HCT116 (cell line): Measurements from ENCODE around the gene DCK. TPM values are rescaled to one million over a fixed set of nuclear protein-coding genes. Genes with fewer than 3 reads are reported as not detected.

Experiments used
- ATAC-seq: fragments of 200-7000 bp; cut with Tn5 transposase; 2 replicates; pipeline ENCODE4 v1.9.1; 2020; ENCODE audit warnings: mild to moderate bottlenecking, moderate library complexity
- BruUV-seq: library from RNA; stranded (reverse); fragments of 400-500 nt; replicated peaks from 2 replicates; lab custom pipeline; 2021; lab: Mats Ljungman, UMichigan
- CTCF ChIA-PET: fragments of 300-600 bp; sonication (Branson Sonifier 250); formaldehyde crosslinking; loops from one replicate; lab custom pipeline; 2021; ENCODE audit warnings: antibody characterized with exemption; lab: Charles Lee
- POLR2A ChIA-PET: fragments of 300-600, 350-600 bp; sonication (Branson Sonifier 250); formaldehyde crosslinking; loops from one replicate; lab custom pipeline; 2021; ENCODE audit warnings: antibody characterized with exemption; lab: Charles Lee
- RAD21 ChIA-PET, 2 experiments: fragments of 300-600 bp; sonication (Branson Sonifier 250); formaldehyde crosslinking; loops; one replicate each; lab custom pipeline; 2023; ENCODE audit warnings: low total read pairs in 2 of 2; ENCODE audit not compliant: uncharacterized antibody in 2 of 2, unreplicated experiment in 2 of 2, low non-redundant PET in 1 of 2; lab: Charles Lee
- DNase-seq: peaks from one replicate; pipeline ENCODE4 v3.0.0-alpha.2; 2010; ENCODE audit warnings: low read depth, low spot score
- H2AFZ ChIP-seq: fragments of 200-600 bp; shearing (Covaris generic), sonication (generic); 2 replicates; pipeline ENCODE4 v1.6.1; 2017; ENCODE audit warnings: low read depth, mixed run types, mixed read lengths, antibody characterized with exemption, low read length; ENCODE audit not compliant: poor library complexity, severe bottlenecking
- H3K27ac ChIP-seq: 2 replicates; pipeline ENCODE4 v1.5.1; 2012; ENCODE audit warnings: low read depth, low read length
- H3K27me3 ChIP-seq: fragments of 200-600 bp; sonication (generic); 2 replicates; pipeline ENCODE4 v1.6.1; 2016; ENCODE audit warnings: mixed run types, low read length, mixed read lengths; ENCODE audit not compliant: insufficient read depth
- H3K36me3 ChIP-seq, 2 experiments: fragments of 200-500 bp in 1 of 2; fragments of 200-600 bp in 1 of 2; sonication (Bioruptor generic) in 1 of 2; sonication (generic) in 1 of 2; 2 replicates each; pipeline versions ENCODE4 v1.5.1 to v1.6.1; 2014 to 2016; ENCODE audit warnings: low read length in 2 of 2, inconsistent platforms in 1 of 2, mixed read lengths in 1 of 2, mixed run types in 1 of 2; ENCODE audit not compliant: insufficient read depth in 2 of 2, control insufficient read depth in 1 of 2
- H3K4me1 ChIP-seq, 2 experiments: fragments of 200-600 bp in 1 of 2; sonication (generic) in 1 of 2; 2 replicates each; pipeline versions ENCODE4 v1.5.1 to v1.6.1; 2012 to 2017; ENCODE audit warnings: low read length in 2 of 2, inconsistent platforms in 1 of 2, mild to moderate bottlenecking in 1 of 2, mixed read lengths in 1 of 2, mixed run types in 1 of 2, moderate library complexity in 1 of 2; ENCODE audit not compliant: insufficient read depth in 2 of 2, control insufficient read depth in 1 of 2
- H3K4me2 ChIP-seq: fragments of 200-600 bp; sonication (generic); 2 replicates; pipeline ENCODE4 v1.6.1; 2017; ENCODE audit warnings: mixed run types, low read length, mixed read lengths
- H3K4me3 ChIP-seq, 2 experiments: fragments of 200-600 bp in 1 of 2; sonication (generic) in 1 of 2; replicated peaks in 1 of 2; 2 replicates each; pipeline ENCODE4 v1.5.1; 2011 to 2016; ENCODE audit warnings: low read length in 2 of 2, control low read depth in 1 of 2, low read depth in 1 of 2, mild to moderate bottlenecking in 1 of 2, mixed read lengths in 1 of 2, mixed run types in 1 of 2
- H3K79me2 ChIP-seq: fragments of 200-600 bp; sonication (generic); 2 replicates; pipeline ENCODE4 v1.6.1; 2017; ENCODE audit warnings: mild to moderate bottlenecking, mixed run types, low read length, moderate library complexity, mixed read lengths; ENCODE audit not compliant: insufficient read depth
- H3K9ac ChIP-seq: fragments of 200-600 bp; sonication (generic); 2 replicates; pipeline ENCODE4 v1.6.1; 2016; ENCODE audit warnings: low read length, mixed read lengths
- H3K9me2 ChIP-seq: fragments of 200-600 bp; sonication (generic), shearing (Covaris generic); 2 replicates; pipeline ENCODE4 v1.6.1; 2017; ENCODE audit warnings: mixed run types, mild to moderate bottlenecking, moderate library complexity; ENCODE audit not compliant: insufficient read depth
- H3K9me3 ChIP-seq, 2 experiments: fragments of 200-500 bp in 1 of 2; fragments of 200-600 bp in 1 of 2; sonication (Bioruptor generic) in 1 of 2; sonication (generic) in 1 of 2; 2 replicates each; pipeline ENCODE4 v1.6.1; 2014 to 2017; ENCODE audit warnings: low read length in 2 of 2, mixed read lengths in 2 of 2, inconsistent platforms in 1 of 2, low read depth in 1 of 2, mild to moderate bottlenecking in 1 of 2, mixed run types in 1 of 2, moderate library complexity in 1 of 2; ENCODE audit not compliant: control insufficient read depth in 1 of 2, insufficient read depth in 1 of 2
- H4K20me1 ChIP-seq: fragments of 200-600 bp; sonication (generic), shearing (Covaris generic); 2 replicates; pipeline ENCODE4 v1.6.1; 2017; ENCODE audit warnings: mixed run types, mild to moderate bottlenecking, moderate library complexity; ENCODE audit not compliant: insufficient read depth
- ATF3 ChIP-seq: IDR thresholded peaks from 2 replicates; pipeline ENCODE4 v1.6.1; 2012
- CBX3 ChIP-seq: IDR thresholded peaks from 2 replicates; pipeline ENCODE4 v1.6.1; 2012; ENCODE audit warnings: low read depth
- CTCF ChIP-seq, 3 experiments: fragments of 200-600 bp in 1 of 3; sonication (generic) in 1 of 3; IDR thresholded peaks in 2 of 3; conservative IDR thresholded peaks in 1 of 3; 2 replicates each; pipeline ENCODE4 v1.5.1; 2012 to 2017; ENCODE audit warnings: low read depth in 2 of 3, low read length in 2 of 3, antibody characterized with exemption in 1 of 3, borderline replicate concordance in 1 of 3, control low read depth in 1 of 3, mild to moderate bottlenecking in 1 of 3, mixed read lengths in 1 of 3, mixed run types in 1 of 3, moderate library complexity in 1 of 3; ENCODE audit not compliant: insufficient read depth in 1 of 3
- EGR1 ChIP-seq: IDR thresholded peaks from 2 replicates; pipeline ENCODE4 v1.6.1; 2012; ENCODE audit warnings: low read depth
- FOSL1 ChIP-seq: IDR thresholded peaks from 2 replicates; pipeline ENCODE4 v1.6.1; 2012; ENCODE audit warnings: low read depth
- MAX ChIP-seq: IDR thresholded peaks from 2 replicates; pipeline ENCODE4 v1.6.1; 2012
- POLR2A ChIP-seq: IDR thresholded peaks from 2 replicates; pipeline ENCODE4 v1.7.0; 2011; ENCODE audit warnings: borderline replicate concordance; ENCODE audit not compliant: insufficient read depth, insufficient read length; ENCODE audit errors: extremely low read depth
- RAD21 ChIP-seq: IDR thresholded peaks from 2 replicates; pipeline ENCODE4 v1.6.1; 2012; ENCODE audit warnings: low read depth, mild to moderate bottlenecking
- SIN3A ChIP-seq: IDR thresholded peaks from 2 replicates; pipeline ENCODE4 v1.6.1; 2012; ENCODE audit warnings: low read depth
- SRF ChIP-seq: IDR thresholded peaks from 2 replicates; pipeline ENCODE4 v1.6.1; 2012; ENCODE audit warnings: low read depth
- TCF7L2 ChIP-seq: IDR thresholded peaks from 2 replicates; pipeline ENCODE4 v1.7.0; 2011; ENCODE audit warnings: borderline replicate concordance, inconsistent platforms; ENCODE audit not compliant: insufficient read depth, insufficient read length; ENCODE audit errors: extremely low read depth
- YY1 ChIP-seq: IDR thresholded peaks from 2 replicates; pipeline ENCODE4 v1.6.1; 2011; ENCODE audit warnings: low read length, low read depth, moderate library complexity, mild to moderate bottlenecking; ENCODE audit not compliant: insufficient replicate concordance; ENCODE audit errors: extremely low read depth
- ZFX ChIP-seq: fragments of 450-650 bp; IDR thresholded peaks from 2 replicates; pipeline ENCODE4 v1.6.1; 2017
- intact Hi-C: fragments of 100-400 bp; cut with micrococcal nuclease; formaldehyde crosslinking; loops from 2 replicates; pipeline ENCODE4 v1.10.0; 2022
- total RNA-seq: library from RNA; stranded (reverse); gene quantifications from one replicate; pipeline ENCODE4 v1.2.1, GENCODE V29; 2021; ENCODE audit not compliant: unreplicated experiment
- TF ChIP-seq, protein P1 (sequence below): IDR thresholded peaks from 2 replicates; pipeline ENCODE4 v1.6.1; 2012; ENCODE audit warnings: low read depth

DCK gene
- total RNA-seq, 1 experiment from 2014 or later = 23.0 TPM

DNA sequence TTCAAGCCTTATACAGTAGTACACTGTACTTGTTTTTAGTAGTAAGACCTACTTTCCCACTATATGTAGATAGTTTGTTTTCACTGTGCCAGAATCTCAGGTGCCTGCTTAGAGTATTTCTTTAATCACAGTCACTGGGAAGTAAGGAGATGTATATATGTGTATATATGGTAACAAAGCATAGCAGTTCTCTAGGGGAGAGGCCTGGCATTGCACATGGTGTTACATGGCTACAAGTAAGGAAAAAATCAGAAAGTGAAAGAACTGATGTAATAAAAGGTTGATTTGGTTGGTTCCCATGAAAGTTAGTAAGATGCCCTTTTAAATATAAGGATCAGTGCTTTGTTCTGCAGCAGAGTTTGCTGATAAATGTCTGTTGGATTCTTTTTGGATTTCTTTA is 9.3 kb upstream of the DCK start:
- Histone ChIP-seq H3K79me2 (no peaks in the 10 kb centered on the region), H3K4me2 (no peak overlapping the region), H3K27me3 (no peaks in the 10 kb centered on the region), H3K4me3 (no peak overlapping the region), H3K27ac (no peak overlapping the region), H3K9me2 (no peaks in the 10 kb centered on the region), H3K9me3 (no peaks in the 10 kb centered on the region), H3K9ac (no peak overlapping the region), H3K36me3 (no peaks in the 10 kb centered on the region), H4K20me1 (no peaks in the 10 kb centered on the region), H2AFZ (no peak overlapping the region), H3K4me1 (no peaks in the 10 kb centered on the region)
- ChIA-PET RAD21 (no interaction called here), POLR2A (no interaction called here), CTCF (no interaction called here)
- DNase-seq (no peak), ATAC-seq (no peak)
- TF ChIP-seq CTCF (IDR thresholded peaks at IDR 0.05 in 2 of 3, conservative IDR thresholded peaks at IDR 0.05 in 1 of 3; ENCODE audit: borderline replicate concordance in 1 of 3, insufficient read depth in 1 of 3, low read depth in 2 of 3, low read length in 2 of 3) = no peak
- TF ChIP-seq CBX3 = no peak
- no peak for TF ChIP-seq TCF7L2
- no peak for TF ChIP-seq SIN3A
- TF ChIP-seq ATF3 = no peak
- no peak for TF ChIP-seq MAX
- no peak for TF ChIP-seq ZFX
- no peak for TF ChIP-seq RAD21
- no peak for TF ChIP-seq POLR2A
- TF ChIP-seq FOSL1 = no peak
- TF ChIP-seq EGR1 = no peak
- TF ChIP-seq, protein P1, sequence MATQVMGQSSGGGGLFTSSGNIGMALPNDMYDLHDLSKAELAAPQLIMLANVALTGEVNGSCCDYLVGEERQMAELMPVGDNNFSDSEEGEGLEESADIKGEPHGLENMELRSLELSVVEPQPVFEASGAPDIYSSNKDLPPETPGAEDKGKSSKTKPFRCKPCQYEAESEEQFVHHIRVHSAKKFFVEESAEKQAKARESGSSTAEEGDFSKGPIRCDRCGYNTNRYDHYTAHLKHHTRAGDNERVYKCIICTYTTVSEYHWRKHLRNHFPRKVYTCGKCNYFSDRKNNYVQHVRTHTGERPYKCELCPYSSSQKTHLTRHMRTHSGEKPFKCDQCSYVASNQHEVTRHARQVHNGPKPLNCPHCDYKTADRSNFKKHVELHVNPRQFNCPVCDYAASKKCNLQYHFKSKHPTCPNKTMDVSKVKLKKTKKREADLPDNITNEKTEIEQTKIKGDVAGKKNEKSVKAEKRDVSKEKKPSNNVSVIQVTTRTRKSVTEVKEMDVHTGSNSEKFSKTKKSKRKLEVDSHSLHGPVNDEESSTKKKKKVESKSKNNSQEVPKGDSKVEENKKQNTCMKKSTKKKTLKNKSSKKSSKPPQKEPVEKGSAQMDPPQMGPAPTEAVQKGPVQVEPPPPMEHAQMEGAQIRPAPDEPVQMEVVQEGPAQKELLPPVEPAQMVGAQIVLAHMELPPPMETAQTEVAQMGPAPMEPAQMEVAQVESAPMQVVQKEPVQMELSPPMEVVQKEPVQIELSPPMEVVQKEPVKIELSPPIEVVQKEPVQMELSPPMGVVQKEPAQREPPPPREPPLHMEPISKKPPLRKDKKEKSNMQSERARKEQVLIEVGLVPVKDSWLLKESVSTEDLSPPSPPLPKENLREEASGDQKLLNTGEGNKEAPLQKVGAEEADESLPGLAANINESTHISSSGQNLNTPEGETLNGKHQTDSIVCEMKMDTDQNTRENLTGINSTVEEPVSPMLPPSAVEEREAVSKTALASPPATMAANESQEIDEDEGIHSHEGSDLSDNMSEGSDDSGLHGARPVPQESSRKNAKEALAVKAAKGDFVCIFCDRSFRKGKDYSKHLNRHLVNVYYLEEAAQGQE = no peak
- no peak for TF ChIP-seq YY1
- TF ChIP-seq SRF = no peak
- no TSS peak for BruUV-seq
- intact Hi-C loops = no loop called here
